HG03097 (cell line): ENCODE measurements around the gene RDH11.
"Not testable (repeated sequence)": the region's sequence is repeated elsewhere in the genome, so short reads cannot be mapped to it uniquely, and the experiment has no call there.

Experiments
- ATAC-seq: cut with Tn5 transposase; IDR thresholded peaks from one replicate; pipeline ENCODE4 v1.9.1; 2021; ENCODE audit not compliant: unreplicated experiment, low FRiP score

RDH11 gene, protein sequence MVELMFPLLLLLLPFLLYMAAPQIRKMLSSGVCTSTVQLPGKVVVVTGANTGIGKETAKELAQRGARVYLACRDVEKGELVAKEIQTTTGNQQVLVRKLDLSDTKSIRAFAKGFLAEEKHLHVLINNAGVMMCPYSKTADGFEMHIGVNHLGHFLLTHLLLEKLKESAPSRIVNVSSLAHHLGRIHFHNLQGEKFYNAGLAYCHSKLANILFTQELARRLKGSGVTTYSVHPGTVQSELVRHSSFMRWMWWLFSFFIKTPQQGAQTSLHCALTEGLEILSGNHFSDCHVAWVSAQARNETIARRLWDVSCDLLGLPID

DNA sequence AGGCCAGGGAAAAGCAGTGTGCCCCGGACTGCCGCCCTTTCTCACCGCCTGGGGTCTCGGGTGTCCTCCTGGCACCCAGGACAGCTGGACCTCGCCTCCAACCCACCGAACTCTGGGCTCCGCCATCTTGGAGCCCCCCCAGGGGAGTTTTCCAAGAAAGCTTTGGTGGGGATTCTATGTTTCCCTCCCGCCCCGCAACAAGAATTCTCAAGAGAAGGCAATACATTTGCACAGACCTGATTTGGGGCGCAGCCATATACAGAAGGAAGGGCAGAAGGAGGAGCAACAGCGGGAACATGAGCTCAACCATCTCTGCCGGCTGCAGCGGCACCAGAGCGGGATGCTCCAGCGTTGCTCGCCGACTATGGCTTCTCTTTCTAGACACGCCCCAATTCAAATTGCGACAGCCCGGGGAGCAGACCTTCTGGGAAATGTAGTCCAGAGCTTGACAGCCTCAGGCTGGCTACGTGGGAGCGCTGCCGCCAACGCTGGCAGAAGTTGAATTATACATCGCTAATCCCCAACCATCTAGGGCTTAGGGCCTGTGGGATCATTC lies at the start of gene RDH11:
RDH11 (minus strand) TSS at position 371 of the 556 bp plus-strand sequence; CDS start at position 310, 61 bp downstream.
- ATAC-seq, result peak; percentile 78

DNA sequence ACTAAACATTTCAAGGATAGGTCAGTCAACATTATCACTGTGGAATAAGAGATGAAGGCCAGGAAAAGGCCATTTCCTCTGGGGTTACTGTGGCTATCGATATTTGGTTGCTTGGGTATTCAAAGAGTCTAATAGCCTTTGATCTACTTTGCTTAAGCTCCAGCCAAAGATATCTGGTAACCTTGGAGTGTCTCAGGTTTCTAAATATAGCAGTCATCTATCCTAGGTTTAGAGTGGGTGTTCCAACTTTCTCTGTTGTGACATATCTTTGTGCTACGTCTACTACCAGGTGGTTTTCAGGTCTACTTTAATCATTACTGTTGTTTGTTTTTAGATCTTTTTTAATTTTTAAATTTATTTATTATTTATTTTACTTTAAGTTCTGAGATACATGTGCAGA lies 48.5 kb upstream of the RDH11 start:
- no peak for ATAC-seq

DNA sequence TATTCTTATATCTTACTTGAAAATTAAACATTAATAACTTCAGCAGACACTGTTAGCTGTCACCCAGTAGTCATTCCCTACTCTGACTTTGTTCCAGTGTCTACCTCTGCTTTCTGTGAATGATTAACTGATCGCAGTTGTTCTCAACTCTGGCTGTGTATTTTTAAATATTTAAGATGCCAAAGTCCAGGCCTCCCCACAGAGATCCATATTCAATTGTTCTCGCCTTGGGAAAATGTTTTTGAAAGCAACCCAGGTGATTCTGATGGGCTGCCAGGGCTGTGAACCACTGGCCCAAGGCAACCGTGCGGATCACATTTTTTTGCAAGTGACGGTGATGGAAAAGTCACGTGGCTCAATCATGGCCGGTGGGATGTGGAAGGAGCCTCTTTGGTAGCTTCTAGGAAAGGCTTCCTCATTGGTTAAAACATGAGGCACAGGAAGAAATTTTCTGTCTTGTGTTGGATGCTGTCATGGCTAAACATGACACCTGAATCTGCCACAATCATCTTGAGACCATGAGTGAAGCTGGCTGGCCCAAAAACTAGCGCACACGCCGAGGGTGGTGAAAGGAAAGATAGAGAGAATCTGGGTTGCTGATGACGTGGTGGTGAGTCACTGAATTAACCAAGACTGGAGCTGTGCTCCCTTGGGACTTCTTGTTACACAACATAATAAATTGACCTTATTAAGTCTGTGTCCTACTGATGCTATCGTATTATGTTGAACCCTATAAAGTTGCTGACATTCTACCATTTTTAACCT lies 43.4 kb upstream of the RDH11 start:
- ATAC-seq, result no peak

DNA sequence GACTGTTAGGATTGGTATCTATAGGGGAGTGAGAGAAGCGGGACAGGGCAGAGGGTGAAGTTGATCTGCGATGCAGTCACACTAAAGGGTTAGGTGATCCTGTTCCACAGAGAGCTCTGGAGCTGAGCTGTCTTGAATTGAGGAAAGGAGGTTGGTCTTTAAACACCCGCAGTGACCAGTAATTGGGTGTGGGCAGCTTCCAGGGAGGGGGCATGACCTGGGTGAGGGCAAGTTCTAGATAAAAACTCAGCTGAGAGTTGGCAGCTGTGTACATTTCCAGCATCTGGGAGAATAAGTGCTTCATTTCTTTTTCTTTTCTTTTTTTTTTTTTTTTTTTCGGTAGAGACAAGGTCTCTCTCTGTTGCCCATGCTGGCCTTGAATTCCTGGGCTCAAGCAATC lies 41.2 kb upstream of the RDH11 start:
- ATAC-seq, result no peak

DNA sequence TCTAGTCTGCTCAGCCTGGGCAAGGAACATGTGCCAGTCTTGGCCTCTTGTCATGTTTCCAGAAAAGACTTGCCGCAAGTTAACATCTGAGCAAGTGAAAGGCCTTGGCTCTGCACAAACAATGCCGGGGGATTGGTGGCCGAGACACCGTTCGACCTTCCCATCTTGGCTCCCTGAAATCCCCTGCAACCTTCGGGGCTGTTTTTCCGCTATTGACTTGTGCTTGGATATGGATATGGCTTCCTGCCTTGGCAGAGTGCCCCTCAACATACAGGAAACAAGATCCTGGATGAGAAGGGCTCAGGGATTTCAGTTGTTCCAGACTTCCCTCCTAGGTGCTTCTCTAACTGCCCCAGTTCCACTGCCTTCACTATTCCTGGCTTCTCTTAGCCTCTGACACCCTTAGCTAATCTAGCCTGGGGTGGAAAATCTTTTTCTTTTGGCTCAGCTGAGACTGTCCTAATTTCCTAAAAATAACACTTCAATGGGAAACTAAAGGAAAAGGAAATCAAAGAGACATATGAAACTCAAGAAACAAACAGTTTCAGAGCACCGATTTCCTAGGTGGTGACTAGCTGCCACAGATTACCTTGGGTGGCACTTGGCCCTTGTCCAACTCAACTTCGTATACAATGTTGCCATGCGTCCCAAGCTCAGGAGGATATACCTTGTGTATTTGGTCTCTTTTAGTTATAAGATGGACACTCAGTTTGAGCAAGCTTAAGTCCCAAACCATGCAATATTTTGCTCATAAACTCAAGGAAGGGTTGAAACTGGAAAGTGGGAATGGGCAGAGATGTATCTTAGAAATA lies 40.0 kb upstream of the RDH11 start:
- no peak for ATAC-seq

DNA sequence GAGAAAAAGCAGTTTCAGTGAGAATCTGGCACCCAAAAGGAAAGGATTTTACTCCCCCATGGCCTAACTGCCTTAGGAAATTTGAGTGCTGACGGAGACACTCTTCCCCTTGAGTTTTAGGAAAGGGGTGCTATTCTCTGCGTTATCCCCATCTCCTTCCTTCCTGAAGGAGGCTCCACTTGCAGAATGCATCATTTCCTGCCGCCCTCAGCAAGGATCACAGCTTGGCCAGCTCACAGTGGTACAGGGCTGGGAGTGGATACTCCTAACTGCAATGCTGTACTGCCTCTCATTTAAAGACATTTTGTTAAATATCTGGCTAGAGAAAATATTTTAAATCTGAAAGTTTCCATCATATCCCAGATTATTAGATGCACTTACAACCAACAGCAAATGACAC lies 39.1 kb upstream of the RDH11 start:
- no peak for ATAC-seq

DNA sequence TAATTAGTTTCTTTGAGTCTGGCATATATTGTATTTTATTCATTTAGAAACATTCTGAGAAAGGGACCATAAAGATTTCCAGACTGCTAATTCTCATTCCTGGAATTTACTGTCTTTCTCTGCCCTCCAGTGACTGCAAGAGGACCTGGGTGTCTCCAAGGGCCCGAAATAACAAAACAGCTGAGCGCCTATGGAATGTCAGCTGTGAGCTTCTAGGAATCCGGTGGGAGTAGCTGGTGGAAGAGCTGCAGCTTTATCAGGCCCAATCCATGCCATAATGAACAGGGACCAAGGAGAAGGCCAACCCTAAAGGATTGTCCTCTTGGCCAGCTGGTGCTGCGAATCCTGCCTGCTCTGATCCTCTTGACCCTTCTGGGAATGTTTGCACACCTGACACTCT lies 38.1 kb upstream of the RDH11 start:
- no peak for ATAC-seq

DNA sequence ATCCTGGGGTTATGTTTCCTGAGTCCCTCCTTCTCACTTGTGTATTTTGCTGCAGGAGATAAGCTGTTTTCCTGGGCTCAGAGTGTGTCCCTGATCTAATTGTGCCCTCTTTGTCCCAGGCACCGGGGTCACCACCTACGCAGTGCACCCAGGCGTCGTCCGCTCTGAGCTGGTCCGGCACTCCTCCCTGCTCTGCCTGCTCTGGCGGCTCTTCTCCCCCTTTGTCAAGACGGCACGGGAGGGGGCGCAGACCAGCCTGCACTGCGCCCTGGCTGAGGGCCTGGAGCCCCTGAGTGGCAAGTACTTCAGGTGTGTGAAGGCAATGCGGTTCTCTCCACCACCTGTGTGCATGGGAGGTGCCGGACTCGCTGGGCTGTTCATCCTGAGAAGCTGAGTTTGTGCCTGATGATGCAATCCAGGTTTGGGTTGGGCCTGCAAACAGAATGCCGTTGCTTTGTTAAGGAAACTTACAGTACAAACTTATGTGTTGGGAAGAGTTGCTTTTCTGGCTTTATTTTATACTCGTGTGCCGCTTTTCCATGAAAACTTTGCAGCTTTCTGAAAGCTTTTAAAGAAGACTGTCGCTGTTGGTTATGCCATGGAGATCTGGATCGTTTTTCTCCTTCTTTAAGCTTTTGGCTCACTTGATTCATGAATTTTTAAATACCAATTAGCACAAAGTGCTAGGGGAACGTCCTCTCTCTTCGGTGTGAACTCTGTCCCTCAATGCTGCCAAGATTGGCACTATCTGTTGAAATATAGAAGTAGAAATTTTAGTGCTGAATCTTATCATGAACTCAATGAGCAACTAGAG lies 33.7 kb upstream of the RDH11 start:
- no peak for ATAC-seq

DNA sequence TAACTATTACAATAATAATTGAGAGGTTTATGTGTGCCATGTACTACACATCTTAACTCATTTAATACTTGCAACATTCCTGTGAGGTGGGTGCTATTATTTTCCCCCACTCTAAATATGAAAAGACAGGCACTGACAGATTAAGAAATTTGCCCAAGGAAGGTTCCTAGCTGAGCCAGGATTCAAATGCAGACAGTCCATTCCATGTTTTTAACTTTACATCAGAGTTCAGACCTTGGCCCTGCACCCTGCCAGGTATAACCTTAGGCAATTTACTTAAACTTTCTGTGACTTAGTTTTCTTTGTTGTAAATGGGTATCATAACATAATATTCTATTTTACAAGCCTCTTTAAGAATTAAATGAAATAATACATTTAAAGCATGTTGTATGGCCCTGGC lies 32.7 kb upstream of the RDH11 start:
- no peak for ATAC-seq

DNA sequence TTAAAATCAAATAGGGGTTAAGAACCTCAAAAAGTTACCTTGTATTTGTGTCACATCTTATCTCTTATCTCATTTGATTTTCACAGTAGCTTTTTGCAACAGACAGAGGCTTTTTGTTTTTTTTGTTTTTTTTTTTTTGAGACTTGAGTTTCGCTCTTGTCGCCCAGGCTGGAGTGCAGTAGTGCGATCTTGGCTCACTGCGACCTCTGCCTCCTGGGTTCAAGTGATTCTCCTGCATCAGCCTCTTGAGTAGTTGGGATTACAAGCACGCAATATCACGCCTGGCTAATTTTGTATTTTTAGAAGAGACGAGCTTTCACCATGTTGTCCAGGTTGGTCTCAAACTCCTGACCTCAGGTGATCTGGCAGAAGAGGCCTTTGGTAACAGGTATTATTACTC lies 31.8 kb upstream of the RDH11 start:
- ATAC-seq, result no peak

DNA sequence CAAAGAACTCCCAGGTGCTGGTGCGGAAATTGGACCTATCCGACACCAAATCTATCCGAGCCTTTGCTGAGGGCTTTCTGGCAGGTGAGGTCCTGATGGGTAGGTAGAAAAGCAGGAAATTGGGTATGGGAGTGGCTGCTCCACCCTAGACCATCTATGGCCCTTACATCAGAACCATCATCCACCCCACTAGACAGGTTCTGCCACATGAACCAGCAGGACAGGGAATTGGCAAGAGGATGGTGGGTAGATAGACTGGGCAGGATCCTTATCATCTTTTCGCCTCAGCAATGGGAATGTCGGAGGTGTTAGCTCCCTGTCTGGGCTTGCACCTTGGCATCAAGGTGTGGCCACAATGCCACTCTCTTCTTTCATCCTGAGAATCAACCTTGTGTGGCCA lies 29.6 kb upstream of the RDH11 start:
- ATAC-seq, result no peak

DNA sequence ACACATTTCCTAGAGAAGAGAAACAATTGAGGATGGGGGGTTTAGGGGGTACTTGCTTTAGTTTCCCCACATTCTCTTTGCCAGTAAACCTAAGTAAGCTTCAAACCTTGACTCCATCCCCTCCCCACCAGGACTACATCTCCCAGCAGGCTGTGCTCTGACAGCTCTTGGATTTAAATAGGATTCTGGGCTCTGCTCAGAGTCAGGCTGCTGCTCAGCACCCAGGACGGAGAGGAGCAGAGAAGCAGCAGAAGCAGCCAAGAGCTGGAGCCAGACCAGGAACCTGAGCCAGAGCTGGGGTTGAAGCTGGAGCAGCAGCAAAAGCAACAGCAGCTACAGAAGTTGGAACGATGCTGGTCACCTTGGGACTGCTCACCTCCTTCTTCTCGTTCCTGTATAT lies 26.7 kb upstream of the RDH11 start:
- ATAC-seq, result no peak

DNA sequence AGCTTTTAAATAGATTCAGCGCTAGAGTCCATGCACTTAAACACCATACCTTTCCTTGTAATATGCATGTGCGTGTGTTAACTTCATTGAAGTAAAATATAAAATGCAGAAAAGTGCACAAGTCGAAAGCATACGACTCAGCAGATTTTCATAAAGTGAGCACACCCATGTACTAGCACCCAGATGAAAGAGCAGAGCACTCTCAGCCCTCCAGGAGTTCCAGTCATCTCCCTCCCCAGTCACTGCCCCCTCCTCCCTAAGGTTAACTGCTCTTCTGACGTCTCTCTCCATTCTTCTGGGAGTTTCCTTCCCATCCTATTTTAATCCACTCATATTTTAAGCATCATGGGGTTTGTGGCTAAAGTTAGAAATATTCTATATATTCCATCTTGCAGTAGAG lies 26.3 kb upstream of the RDH11 start:
- no peak for ATAC-seq

DNA sequence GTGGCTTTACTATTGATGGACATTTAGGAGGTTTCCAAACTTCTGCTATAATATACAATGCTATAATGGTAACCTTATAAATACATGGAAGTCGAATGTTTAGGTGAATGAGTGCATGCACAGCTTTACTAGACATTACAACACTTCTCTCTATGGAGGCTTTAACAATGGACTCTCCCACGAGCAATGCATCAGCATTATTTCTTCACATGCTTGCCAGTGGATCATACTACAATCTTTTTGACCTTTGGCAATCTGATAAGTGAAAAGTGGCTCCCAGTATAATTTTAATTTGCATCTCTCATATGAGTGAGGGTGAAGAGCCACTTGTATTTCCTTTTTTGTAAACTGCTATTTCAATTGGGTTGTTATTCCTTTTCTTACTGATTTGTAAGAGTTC lies 24.3 kb upstream of the RDH11 start:
- no peak for ATAC-seq

DNA sequence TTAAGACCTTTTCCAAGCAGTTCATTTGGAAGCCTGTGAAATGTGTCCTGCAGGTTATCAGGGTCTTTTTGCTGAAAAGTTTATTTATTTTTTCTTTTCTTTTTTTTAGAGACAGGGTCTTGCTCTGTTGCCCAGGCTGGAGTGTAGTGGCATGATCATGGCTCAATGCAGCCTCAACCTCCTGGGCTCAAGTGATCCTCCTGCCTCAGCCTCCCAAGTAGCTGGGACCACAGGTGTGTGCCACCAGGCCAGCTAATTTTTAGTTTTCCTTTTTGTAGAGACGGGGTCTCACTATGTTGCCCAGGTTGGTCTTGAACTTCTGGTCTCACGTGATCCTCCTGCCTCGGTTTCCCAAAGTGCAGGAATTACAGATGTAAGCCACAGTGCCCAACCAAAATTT lies 23.8 kb upstream of the RDH11 start:
- not testable (repeated sequence) for ATAC-seq

DNA sequence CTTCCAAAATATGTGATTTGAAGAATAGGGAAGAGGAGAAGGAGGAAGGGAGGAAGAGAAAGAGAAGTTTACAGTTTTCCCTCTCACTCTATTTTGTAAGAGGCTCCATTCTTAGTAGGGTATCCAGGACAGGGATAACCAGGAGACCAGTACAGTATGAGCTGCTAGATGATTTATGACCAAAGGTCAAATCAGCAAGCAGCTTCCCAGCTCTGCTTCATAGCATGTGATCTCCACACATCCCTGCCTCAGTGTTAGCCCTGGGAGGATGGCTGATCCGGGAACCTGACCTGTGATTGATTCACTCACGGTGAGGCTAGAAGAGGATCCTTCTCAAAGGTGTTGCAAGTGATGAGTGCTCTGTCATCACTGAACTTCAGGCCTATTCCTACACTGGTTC lies 22.7 kb upstream of the RDH11 start:
- ATAC-seq, result no peak

DNA sequence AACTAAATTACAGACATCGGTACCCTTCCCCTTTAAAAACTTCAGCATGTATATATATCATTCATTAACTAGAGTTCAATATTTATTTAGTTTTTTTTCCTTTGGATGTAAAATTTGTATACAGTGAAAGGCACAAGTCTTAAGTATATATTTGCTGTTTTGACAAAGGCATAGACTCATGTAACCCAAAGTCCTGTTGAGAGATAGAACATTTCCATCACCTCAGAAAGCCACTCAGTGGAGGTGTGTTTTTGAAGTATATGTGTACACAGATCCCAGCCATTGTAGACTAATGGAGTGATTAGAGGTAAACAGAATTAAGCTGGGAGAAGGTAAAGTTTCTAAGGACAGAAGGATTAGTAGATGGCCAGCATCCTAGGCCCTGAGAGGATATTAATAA lies 21.5 kb upstream of the RDH11 start:
- no peak for ATAC-seq

DNA sequence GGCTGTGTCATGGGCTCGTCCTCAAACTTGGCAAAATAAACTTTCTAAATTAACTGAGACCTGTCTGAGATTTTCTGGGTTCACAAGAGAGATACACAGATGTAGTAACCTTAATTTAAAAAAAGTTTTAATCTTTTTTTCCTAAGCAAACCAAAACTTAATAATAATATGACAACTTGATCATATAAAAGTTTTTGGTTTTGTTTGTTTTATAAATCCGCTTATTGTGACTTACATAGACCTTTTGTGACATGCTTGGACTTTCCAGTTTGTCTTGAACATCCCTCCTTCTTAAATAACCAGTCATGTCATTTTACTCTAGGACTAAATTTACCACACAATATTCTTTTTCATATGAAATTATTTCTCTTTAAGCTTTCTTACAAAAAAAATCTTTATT lies 14.6 kb upstream of the RDH11 start:
- ATAC-seq, result no peak

DNA sequence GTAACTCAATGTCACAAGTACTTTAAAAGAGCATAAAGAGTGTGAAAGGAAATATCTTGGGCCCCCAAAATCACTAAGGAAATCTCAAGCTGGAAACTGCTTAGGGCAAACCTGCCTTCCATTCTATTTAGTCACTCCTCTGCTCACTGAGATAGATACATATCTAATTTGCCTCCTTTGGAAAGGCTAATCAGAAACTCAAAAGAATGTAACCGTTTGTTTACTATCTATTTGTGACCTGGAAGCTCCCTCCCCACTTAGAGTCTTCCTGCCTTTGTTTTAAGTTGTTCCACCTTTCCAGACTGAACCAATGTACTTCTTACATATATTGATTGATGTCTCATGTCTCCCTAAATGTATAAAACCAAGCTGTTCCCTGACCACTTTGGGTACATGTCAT lies 14.2 kb upstream of the RDH11 start:
- not testable (repeated sequence) for ATAC-seq

DNA sequence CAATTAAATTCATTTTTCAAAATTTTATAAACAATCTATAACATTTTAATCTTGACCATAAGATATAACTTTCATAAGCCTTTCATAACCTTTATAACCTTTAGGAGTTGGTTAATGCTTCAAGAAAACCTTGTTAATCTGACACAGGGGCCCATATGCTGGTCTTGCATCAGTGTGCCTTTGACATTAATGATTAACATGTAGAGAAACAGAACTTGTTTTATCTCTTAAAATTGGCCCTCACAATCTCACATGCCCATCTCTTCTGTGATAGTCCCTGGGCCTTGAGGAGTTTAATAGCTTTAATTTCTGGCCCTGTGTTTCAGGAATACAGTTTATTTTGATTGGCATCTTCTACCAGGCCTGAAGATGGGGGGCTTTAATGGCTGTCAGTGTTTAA lies 13.8 kb upstream of the RDH11 start:
- ATAC-seq, result not testable (repeated sequence)
